ENCODE results near the gene PHLPP2.
A peak's percentile ranks its signal among the peaks of the same experiment; 100 is the strongest.

DNA sequence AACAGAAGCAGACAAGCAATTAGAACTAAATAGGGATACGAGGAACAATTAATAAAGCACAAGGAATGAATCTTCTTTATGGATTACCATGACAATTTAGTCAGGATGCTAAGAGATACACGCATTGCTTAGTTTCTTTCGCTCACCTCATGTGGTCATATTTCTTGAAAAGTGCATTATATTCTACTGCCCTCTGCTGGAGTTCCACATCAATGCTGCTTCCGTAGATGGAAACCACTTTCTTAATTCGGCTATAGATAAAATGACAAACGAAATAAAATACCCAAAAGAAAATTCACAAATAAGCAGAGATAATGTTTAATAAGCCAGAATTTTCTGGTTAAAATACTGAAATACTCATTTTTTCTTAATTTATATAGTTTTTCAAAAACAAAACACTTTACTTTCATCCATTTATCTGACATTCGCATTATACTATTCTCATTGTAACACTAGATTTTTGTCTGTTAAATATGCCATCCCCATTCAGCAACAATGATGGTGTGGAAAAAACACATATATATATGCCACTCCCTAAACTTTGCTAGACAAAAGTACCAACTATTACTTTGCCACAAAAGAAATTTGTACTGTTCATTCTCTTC lies 22.0 kb upstream of the PHLPP2 start:
- TF ChIP-seq, protein P1, sequence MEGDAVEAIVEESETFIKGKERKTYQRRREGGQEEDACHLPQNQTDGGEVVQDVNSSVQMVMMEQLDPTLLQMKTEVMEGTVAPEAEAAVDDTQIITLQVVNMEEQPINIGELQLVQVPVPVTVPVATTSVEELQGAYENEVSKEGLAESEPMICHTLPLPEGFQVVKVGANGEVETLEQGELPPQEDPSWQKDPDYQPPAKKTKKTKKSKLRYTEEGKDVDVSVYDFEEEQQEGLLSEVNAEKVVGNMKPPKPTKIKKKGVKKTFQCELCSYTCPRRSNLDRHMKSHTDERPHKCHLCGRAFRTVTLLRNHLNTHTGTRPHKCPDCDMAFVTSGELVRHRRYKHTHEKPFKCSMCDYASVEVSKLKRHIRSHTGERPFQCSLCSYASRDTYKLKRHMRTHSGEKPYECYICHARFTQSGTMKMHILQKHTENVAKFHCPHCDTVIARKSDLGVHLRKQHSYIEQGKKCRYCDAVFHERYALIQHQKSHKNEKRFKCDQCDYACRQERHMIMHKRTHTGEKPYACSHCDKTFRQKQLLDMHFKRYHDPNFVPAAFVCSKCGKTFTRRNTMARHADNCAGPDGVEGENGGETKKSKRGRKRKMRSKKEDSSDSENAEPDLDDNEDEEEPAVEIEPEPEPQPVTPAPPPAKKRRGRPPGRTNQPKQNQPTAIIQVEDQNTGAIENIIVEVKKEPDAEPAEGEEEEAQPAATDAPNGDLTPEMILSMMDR (IDR thresholded peaks at IDR 0.05; ENCODE audit: low read depth, low read length) = peak; percentile 77
- no peak for TF ChIP-seq POLR2A (IDR thresholded peaks at IDR 0.05; ENCODE audit: extremely low read depth, insufficient read length)
- TF ChIP-seq, protein P2, sequence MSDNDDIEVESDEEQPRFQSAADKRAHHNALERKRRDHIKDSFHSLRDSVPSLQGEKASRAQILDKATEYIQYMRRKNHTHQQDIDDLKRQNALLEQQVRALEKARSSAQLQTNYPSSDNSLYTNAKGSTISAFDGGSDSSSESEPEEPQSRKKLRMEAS (IDR thresholded peaks at IDR 0.05; ENCODE audit: low read depth, low read length) = no peak
